Measurements from ENCODE around the gene SEC16B.

The SEC16B gene

DNA sequence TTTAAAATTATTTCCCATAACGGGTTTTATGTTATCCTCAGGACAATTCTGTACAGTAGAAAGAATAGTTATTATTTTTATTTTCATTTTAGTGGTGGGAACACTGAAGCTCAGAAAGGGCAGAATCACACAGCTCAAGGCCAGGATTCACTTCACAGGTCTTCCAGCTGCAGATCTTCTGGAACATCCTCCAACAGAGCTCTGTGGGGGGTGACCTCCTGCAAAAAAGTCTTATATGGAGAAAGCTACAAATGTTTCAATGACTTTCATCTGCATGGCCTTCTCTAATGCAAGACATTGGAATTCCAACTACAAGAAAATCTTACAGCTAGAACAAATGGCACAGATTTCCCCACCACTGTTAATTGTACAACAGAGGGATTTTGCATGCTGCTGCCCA, 64.2 kb downstream of the SEC16B start:
- DNase-seq = no peak

DNA sequence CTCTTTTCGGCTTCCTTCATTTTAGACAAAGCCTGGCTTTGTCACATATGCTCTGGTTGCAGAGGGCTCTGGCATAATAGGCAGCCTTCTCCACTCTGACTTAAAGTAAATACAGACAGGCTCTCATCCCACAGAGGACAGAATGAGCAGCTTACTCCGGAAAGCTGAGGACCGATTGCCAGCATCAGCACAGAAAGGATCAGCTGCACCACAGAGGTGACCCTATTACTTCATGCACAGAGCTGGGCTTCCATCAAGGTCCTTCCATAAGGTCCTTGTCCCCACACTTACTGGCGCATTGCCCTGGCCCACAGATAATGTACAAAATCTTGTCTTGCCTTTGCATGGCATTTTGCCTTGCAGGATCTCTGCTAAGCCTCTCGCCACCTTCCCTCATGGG, 67.6 kb downstream of the SEC16B start:
- DNase-seq = no peak

DNA sequence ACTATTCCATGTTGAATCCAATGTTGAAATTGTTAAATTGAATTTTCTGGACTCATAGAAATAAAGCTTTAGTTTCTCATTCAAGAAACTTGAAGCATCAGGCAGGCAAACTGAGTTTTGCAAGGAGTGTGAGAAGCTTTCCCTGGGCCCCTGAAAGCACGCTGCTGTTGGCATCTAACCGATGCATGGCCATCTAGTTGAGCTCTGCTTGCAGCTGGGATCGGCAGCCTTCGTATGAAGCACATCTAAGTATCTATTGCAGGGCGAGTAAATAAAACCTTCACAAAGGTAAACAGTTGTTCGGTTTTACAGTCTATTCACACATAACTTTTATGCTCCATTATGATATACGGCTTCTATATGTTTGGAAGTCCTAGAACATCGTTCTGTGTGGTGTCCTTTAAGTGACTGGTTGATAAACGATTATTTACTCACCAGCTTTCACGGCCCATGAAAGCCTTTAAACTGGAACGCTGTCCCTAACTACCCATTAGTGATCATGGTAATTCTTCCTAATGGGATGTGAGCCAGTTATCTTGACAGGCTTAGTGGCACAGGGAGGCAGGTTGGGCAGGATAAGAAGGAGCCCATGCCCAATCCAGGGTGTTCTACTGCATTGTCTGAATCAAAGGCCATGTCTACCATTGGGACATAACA, 71.7 kb downstream of the SEC16B start:
- DNase-seq = no peak

DNA sequence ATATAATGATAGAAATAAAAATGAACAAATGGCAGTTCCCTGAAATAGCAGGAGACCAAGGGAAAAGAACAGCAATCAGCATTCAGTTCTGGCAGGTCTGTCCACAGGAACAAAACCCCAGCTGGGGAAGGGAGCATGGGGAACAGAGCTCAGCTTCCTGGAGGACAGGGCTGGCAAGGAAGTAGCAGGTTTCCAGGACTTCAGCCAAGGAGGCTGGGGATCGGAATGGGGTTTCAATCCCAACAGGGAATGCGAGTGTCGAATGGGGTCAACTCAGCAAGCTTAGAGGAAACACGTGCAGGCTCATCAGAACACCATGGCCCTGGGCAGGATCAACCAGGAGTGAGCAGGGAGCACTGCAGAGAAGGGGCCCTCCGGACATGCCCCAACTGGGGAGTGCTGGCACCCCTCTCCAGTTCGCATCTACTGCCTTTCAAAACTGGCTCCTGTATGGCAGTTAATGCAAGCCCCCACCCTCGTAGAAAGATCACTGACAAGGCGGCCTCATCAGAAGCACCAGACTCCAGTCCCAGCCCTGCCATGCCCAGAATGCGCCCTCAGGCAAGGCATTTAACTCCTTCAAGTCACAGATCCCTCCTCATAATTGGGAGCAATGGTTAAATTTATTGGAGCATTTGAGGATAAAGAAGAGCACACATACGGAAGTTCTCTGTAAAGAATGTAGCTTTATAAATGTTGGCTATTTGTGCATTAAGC, 72.4 kb downstream of the SEC16B start:
- no peak for DNase-seq
